ENCODE data around the gene ZRSR2. TPM values are rescaled to one million over a fixed set of nuclear protein-coding genes. Genes with fewer than 3 reads are reported as not detected.

ZRSR2 gene
- total and polyA plus RNA-seq, 9 of the 15 experiments (the other 6 are each of a cell fraction or from before 2014, with no cell fraction given): 3.5 to 19.5 (median 8.6) TPM

DNA sequence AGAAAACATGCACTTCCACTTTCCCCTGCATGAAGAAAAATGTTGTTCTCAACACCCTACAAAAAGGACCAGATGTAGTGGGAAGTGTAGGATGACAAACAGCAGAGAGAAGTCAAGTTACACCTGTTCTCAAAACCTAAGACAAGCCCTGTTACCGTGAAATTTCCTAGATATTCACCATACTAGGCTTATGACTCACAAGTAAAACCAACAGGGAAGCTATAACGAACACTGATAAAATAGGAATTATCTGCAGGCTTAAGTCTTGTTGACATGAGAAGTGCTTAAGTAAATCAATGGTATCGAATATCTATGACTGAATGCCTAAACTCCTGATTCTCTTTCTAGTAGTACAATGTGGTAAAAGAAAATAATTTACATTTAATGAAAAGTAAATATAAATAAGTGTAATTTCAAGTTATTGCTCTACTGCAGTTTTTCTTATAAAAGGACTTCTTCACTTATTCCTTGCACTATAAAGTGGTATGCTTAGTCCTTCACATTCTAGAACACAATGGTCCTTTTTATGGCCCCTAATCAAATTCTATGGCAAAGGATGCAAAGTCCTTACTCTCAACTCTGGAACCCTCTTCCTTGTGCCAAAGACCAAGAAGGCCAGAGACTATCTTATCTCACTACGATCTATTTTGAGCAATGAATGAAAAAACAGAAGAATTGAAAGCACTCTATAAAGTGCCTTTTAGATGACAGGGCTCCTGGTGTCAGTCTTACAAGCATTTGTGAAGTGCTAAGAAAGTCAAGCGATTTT is 44.7 kb downstream of the ZRSR2 start:
- H3K9ac ChIP-seq (ENCODE audit: insufficient read depth in 1 of 2, low read depth in 2 of 2, low read length in 2 of 2): no peak overlapping the region
- no peaks in the 10 kb centered on the region for H4K20me1 ChIP-seq (replicated peaks; ENCODE audit: control insufficient read depth, insufficient read depth, low read length)
- peaks cover under 1% of the 10 kb centered on the region; the same call in 1 of the 3 replicates for H3K36me3 ChIP-seq (ENCODE audit: control insufficient read depth, insufficient read depth, low read length)
- no peaks in the 10 kb centered on the region for H3K9me3 ChIP-seq (replicated peaks; ENCODE audit: control insufficient read depth, insufficient read depth, low read depth, low read length)
- ChIA-PET POLR2A (interaction anchor here (0.6 to 1.0 kb wide), 2 partner anchors 9 to 13 kb away, joined by 3 read pairs; no protein-coding TSS in a partner anchor), CTCF (ENCODE audit: low intra/inter-chr PET ratio) (no interaction called here)
- H3K4me2 ChIP-seq (ENCODE audit: insufficient read depth, low read length): no peak overlapping the region
- no TSS peak for BruUV-seq (replicated peaks)
- no peaks in the 10 kb centered on the region for H3K27me3 ChIP-seq (ENCODE audit: control insufficient read depth in 2 of 2, insufficient read depth in 2 of 2, low read length in 2 of 2)
- H3K27ac ChIP-seq (ENCODE audit: extremely low read depth, low read depth, low read length): no peak overlapping the region
- no peak overlapping the region for H3K4me3 ChIP-seq
- in situ Hi-C loops (cut with MboI): no loop called here
- 20% methylated on average over 5 of the region's 5 CpGs for WGBS (ENCODE audit: insufficient coverage, low coverage, missing lambda C conversion rate)
- no peak for DNase-seq (ENCODE audit: extremely low read depth in 1 of 4, low spot score in 3 of 4)
- no peak for FAIRE-seq
- no peak overlapping the region for H2AFZ ChIP-seq (ENCODE audit: low read depth, low read length)
- intact Hi-C loops (cut with micrococcal nuclease): no loop called here
- H3K4me1 ChIP-seq (replicated peaks in 1 of 2; ENCODE audit: control insufficient read depth in 2 of 2, insufficient read depth in 2 of 2, low read length in 2 of 2): peaks cover 0 to 5% of the 10 kb centered on the region in 2 experiments; a peak in 1 of 5 replicates
- ATAC-seq: no peak
- no peaks in the 10 kb centered on the region for H3K79me2 ChIP-seq (ENCODE audit: control insufficient read depth, insufficient read depth, low read length)
- no peaks in the 10 kb centered on the region for H3K9me1 ChIP-seq (ENCODE audit: control insufficient read depth, insufficient read depth, low read length)
- TF ChIP-seq, protein P1, sequence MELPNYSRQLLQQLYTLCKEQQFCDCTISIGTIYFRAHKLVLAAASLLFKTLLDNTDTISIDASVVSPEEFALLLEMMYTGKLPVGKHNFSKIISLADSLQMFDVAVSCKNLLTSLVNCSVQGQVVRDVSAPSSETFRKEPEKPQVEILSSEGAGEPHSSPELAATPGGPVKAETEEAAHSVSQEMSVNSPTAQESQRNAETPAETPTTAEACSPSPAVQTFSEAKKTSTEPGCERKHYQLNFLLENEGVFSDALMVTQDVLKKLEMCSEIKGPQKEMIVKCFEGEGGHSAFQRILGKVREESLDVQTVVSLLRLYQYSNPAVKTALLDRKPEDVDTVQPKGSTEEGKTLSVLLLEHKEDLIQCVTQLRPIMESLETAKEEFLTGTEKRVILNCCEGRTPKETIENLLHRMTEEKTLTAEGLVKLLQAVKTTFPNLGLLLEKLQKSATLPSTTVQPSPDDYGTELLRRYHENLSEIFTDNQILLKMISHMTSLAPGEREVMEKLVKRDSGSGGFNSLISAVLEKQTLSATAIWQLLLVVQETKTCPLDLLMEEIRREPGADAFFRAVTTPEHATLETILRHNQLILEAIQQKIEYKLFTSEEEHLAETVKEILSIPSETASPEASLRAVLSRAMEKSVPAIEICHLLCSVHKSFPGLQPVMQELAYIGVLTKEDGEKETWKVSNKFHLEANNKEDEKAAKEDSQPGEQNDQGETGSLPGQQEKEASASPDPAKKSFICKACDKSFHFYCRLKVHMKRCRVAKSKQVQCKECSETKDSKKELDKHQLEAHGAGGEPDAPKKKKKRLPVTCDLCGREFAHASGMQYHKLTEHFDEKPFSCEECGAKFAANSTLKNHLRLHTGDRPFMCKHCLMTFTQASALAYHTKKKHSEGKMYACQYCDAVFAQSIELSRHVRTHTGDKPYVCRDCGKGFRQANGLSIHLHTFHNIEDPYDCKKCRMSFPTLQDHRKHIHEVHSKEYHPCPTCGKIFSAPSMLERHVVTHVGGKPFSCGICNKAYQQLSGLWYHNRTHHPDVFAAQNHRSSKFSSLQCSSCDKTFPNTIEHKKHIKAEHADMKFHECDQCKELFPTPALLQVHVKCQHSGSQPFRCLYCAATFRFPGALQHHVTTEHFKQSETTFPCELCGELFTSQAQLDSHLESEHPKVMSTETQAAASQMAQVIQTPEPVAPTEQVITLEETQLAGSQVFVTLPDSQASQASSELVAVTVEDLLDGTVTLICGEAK (IDR thresholded peaks at IDR 0.05): no peak
- TF ChIP-seq, protein P1 (CRISPR knock-in tag; IDR thresholded peaks at IDR 0.05): no peak
- TF ChIP-seq, protein P2, sequence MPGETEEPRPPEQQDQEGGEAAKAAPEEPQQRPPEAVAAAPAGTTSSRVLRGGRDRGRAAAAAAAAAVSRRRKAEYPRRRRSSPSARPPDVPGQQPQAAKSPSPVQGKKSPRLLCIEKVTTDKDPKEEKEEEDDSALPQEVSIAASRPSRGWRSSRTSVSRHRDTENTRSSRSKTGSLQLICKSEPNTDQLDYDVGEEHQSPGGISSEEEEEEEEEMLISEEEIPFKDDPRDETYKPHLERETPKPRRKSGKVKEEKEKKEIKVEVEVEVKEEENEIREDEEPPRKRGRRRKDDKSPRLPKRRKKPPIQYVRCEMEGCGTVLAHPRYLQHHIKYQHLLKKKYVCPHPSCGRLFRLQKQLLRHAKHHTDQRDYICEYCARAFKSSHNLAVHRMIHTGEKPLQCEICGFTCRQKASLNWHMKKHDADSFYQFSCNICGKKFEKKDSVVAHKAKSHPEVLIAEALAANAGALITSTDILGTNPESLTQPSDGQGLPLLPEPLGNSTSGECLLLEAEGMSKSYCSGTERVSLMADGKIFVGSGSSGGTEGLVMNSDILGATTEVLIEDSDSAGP (CRISPR knock-in tag; IDR thresholded peaks at IDR 0.05): no peak
- TF ChIP-seq, protein P3, sequence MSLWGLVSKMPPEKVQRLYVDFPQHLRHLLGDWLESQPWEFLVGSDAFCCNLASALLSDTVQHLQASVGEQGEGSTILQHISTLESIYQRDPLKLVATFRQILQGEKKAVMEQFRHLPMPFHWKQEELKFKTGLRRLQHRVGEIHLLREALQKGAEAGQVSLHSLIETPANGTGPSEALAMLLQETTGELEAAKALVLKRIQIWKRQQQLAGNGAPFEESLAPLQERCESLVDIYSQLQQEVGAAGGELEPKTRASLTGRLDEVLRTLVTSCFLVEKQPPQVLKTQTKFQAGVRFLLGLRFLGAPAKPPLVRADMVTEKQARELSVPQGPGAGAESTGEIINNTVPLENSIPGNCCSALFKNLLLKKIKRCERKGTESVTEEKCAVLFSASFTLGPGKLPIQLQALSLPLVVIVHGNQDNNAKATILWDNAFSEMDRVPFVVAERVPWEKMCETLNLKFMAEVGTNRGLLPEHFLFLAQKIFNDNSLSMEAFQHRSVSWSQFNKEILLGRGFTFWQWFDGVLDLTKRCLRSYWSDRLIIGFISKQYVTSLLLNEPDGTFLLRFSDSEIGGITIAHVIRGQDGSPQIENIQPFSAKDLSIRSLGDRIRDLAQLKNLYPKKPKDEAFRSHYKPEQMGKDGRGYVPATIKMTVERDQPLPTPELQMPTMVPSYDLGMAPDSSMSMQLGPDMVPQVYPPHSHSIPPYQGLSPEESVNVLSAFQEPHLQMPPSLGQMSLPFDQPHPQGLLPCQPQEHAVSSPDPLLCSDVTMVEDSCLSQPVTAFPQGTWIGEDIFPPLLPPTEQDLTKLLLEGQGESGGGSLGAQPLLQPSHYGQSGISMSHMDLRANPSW (CRISPR knock-in tag; IDR thresholded peaks at IDR 0.05): no peak
- TF ChIP-seq CC2D1A (IDR thresholded peaks at IDR 0.05): no peak
- no peak for TF ChIP-seq ZFP36 (IDR thresholded peaks at IDR 0.05; ENCODE audit: low read depth, low read length, partially characterized antibody)
- no peak for TF ChIP-seq TCFL5 (CRISPR knock-in tag; conservative IDR thresholded peaks at IDR 0.05)
- TF ChIP-seq STAG1 (CRISPR knock-in tag; IDR thresholded peaks at IDR 0.05; ENCODE audit: borderline replicate concordance): no peak
